Measurements from ENCODE around the gene COL8A2. TPM values are rescaled to one million over a fixed set of nuclear protein-coding genes. Genes with fewer than 3 reads are reported as not detected.

The COL8A2 gene
- total RNA-seq, 1 experiment from 2014 or later, result 2.3 TPM

DNA sequence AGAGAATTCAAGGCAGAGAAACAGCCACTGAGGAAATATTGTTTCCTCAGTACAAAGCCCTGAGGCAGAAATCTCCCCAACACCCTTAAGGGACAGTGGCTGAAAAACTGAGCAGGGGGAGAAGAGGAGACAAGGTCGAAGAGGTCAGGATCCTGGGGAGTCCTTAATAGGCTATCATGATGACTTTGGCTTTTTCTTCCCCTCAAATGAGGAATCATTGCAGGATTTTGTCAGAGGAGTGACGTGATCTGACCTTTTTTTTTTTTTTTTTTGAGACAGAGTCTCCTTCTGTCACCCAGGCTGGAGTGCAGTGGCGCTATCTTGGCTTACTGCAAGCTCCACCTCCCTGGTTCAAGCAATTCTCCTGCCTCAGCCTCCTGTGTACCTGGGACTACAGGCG lies 41.1 kb upstream of the COL8A2 start (continued):
- TF ChIP-seq KAT7 (CRISPR knock-in tag; IDR thresholded peaks at IDR 0.05; ENCODE audit: borderline replicate concordance) (no peak), ZBTB21 (CRISPR knock-in tag; IDR thresholded peaks at IDR 0.05; ENCODE audit: borderline replicate concordance) (no peak), ETV6 (CRISPR knock-in tag; IDR thresholded peaks at IDR 0.05) (no peak), CREM (CRISPR knock-in tag; IDR thresholded peaks at IDR 0.05) (no peak), TEAD4 (CRISPR knock-in tag; IDR thresholded peaks at IDR 0.05) (no peak), RORB (CRISPR knock-in tag; IDR thresholded peaks at IDR 0.05) (no peak), TCF7 (CRISPR knock-in tag; IDR thresholded peaks at IDR 0.05; ENCODE audit: low read depth) (no peak), JUN (CRISPR knock-in tag; IDR thresholded peaks at IDR 0.05) (no peak), SP1 (CRISPR knock-in tag; conservative IDR thresholded peaks at IDR 0.05) (no peak)

DNA sequence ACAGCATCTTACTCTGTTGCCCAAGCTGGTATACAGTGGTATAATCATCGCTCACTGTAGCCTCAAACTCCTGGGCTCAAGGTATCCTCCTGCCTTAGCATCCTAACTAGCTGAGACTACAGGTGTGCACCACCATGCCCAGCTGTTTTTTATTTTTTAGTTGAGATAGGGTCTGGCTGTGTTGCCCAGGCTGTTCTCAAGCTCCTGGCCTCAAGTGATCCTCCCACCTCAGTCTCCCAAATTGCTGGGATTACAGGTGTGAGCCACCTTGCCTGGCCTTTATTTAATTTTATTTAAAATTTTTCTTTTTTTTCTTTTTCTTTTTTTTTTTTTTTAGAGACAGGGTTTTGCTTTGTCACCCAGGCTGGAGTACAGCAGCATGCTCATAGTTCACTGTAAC lies 40.1 kb upstream of the COL8A2 start:
- DNase-seq (ENCODE audit: low spot score) (no peak), ATAC-seq (no peak)
- Mint-ChIP-seq H3K36me3 (no peaks in the 10 kb centered on the region), H3K27me3 (ENCODE audit: low read depth) (no peaks in the 10 kb centered on the region), H3K27ac (no peak overlapping the region), H3K9me3 (no peaks in the 10 kb centered on the region), H3K4me3 (no peak overlapping the region), H3K4me1 (peaks cover 20% of the 10 kb centered on the region)
- TF ChIP-seq RELA (CRISPR knock-in tag; IDR thresholded peaks at IDR 0.05; ENCODE audit: borderline replicate concordance), result no peak
- CTCF ChIA-PET, result interaction anchor here (0.8 to 1.6 kb wide), 3 partner anchors 14 to 23 kb away, joined by 3 to 5 read pairs (median 4); partner anchors contain the start of gene TRAPPC3
- POLR2A ChIA-PET, result no interaction called here

- ChIA-PET POLR2A (no interaction called here), CTCF (no interaction called here)
- Mint-ChIP-seq H3K27ac (no peak overlapping the region), H3K4me3 (no peak overlapping the region), H3K9me3 (no peaks in the 10 kb centered on the region), H3K27me3 (ENCODE audit: low read depth) (no peaks in the 10 kb centered on the region), H3K36me3 (no peaks in the 10 kb centered on the region), H3K4me1 (peaks cover 25% of the 10 kb centered on the region)
- ATAC-seq (no peak), DNase-seq (ENCODE audit: low spot score) (no peak)
- no peak for TF ChIP-seq MAX (CRISPR knock-in tag; IDR thresholded peaks at IDR 0.05)
- no peak for TF ChIP-seq NFYB (CRISPR knock-in tag; conservative IDR thresholded peaks at IDR 0.05; ENCODE audit: low read depth)
- no peak for TF ChIP-seq EMX1 (CRISPR knock-in tag; IDR thresholded peaks at IDR 0.05)
- no peak for TF ChIP-seq ZNF263 (CRISPR knock-in tag; IDR thresholded peaks at IDR 0.05; ENCODE audit: low read depth)
- TF ChIP-seq, protein P1, sequence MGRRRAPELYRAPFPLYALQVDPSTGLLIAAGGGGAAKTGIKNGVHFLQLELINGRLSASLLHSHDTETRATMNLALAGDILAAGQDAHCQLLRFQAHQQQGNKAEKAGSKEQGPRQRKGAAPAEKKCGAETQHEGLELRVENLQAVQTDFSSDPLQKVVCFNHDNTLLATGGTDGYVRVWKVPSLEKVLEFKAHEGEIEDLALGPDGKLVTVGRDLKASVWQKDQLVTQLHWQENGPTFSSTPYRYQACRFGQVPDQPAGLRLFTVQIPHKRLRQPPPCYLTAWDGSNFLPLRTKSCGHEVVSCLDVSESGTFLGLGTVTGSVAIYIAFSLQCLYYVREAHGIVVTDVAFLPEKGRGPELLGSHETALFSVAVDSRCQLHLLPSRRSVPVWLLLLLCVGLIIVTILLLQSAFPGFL (CRISPR knock-in tag; IDR thresholded peaks at IDR 0.05; ENCODE audit: borderline replicate concordance), result no peak
- TF ChIP-seq JAZF1 (CRISPR knock-in tag; IDR thresholded peaks at IDR 0.05), result no peak
- TF ChIP-seq, protein P2, sequence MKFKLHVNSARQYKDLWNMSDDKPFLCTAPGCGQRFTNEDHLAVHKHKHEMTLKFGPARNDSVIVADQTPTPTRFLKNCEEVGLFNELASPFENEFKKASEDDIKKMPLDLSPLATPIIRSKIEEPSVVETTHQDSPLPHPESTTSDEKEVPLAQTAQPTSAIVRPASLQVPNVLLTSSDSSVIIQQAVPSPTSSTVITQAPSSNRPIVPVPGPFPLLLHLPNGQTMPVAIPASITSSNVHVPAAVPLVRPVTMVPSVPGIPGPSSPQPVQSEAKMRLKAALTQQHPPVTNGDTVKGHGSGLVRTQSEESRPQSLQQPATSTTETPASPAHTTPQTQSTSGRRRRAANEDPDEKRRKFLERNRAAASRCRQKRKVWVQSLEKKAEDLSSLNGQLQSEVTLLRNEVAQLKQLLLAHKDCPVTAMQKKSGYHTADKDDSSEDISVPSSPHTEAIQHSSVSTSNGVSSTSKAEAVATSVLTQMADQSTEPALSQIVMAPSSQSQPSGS (CRISPR knock-in tag; IDR thresholded peaks at IDR 0.05; ENCODE audit: borderline replicate concordance, low read depth), result no peak
- TF ChIP-seq HMGA2 (CRISPR knock-in tag; IDR thresholded peaks at IDR 0.05), result no peak
- no peak for TF ChIP-seq TEAD1 (CRISPR knock-in tag; IDR thresholded peaks at IDR 0.05)
- TF ChIP-seq ATF1 (CRISPR knock-in tag; IDR thresholded peaks at IDR 0.05), result no peak
- TF ChIP-seq ZNF532 (CRISPR knock-in tag; IDR thresholded peaks at IDR 0.05; ENCODE audit: borderline replicate concordance), result no peak
- no peak for TF ChIP-seq IRF2 (CRISPR knock-in tag; IDR thresholded peaks at IDR 0.05; ENCODE audit: borderline replicate concordance, low read depth)
- no peak for TF ChIP-seq NFE2L1 (CRISPR knock-in tag; IDR thresholded peaks at IDR 0.05)
- TF ChIP-seq, protein P3, sequence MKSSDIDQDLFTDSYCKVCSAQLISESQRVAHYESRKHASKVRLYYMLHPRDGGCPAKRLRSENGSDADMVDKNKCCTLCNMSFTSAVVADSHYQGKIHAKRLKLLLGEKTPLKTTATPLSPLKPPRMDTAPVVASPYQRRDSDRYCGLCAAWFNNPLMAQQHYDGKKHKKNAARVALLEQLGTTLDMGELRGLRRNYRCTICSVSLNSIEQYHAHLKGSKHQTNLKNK (CRISPR knock-in tag; IDR thresholded peaks at IDR 0.05), result no peak
- no peak for TF ChIP-seq STAT6 (CRISPR knock-in tag; conservative IDR thresholded peaks at IDR 0.05; ENCODE audit: low read depth)
These were observed 39.3 kb upstream of the COL8A2 start for GRCh38 chr1:36164361-36164760.
